ENCODE results near the gene PEX14.

PEX14 gene

GRCh38 chr1:10638559-10639005 is 163.8 kb downstream of the PEX14 start:
- no peak for DNase-seq

- DNase-seq = no peak
Measured at GRCh38 chr1:10639011-10639774, 164.4 kb downstream of the PEX14 start.

GRCh38 chr1:10639775-10640578 is 165.2 kb downstream of the PEX14 start:
- no peak for DNase-seq

- DNase-seq = no peak
Measured at GRCh38 chr1:10640843-10641553, 166.2 kb downstream of the PEX14 start.

- DNase-seq = no peak
Measured at GRCh38 chr1:10641976-10642375, 167.2 kb downstream of the PEX14 start.

- DNase-seq = no peak
Measured at GRCh38 chr1:10642403-10643080, 167.8 kb downstream of the PEX14 start.

GRCh38 chr1:10643607-10644306 is 169.0 kb downstream of the PEX14 start:
- no peak for DNase-seq

GRCh38 chr1:10644307-10645128 is 169.8 kb downstream of the PEX14 start:
- DNase-seq = no peak

GRCh38 chr1:10646347-10646861 is 171.7 kb downstream of the PEX14 start:
- DNase-seq = no peak

GRCh38 chr1:10647414-10648170 is 172.8 kb downstream of the PEX14 start:
- DNase-seq = no peak

- DNase-seq = no peak
Measured at GRCh38 chr1:10648689-10649516, 174.2 kb downstream of the PEX14 start.

- no peak for DNase-seq
Measured at GRCh38 chr1:10649517-10650201, 174.9 kb downstream of the PEX14 start.

GRCh38 chr1:10650556-10651388 is 176.0 kb downstream of the PEX14 start:
- DNase-seq = no peak

GRCh38 chr1:10651389-10651766 is 176.6 kb downstream of the PEX14 start:
- no peak for DNase-seq

GRCh38 chr1:10651793-10652192 is 177.0 kb downstream of the PEX14 start:
- DNase-seq = no peak

- no peak for DNase-seq
Measured at GRCh38 chr1:10652626-10653025, 177.9 kb downstream of the PEX14 start.

GRCh38 chr1:10653370-10654125 is 178.8 kb downstream of the PEX14 start:
- DNase-seq = no peak
